Endodermal cell (in vitro differentiated cells): ENCODE results near the gene RPL22L1. TPM values are rescaled to one million over a fixed set of nuclear protein-coding genes. Genes with fewer than 3 reads are reported as not detected.

Source experiments
- DNase-seq: peaks from one replicate; pipeline ENCODE4 v3.0.0-alpha.2; 2017
- H3K27ac ChIP-seq: 2 replicates; pipeline ENCODE4 v1.5.1; 2013; ENCODE audit warnings: mild to moderate bottlenecking, low read depth, low read length, moderate library complexity
- H3K27me3 ChIP-seq: 2 replicates; pipeline ENCODE4 v1.6.1; 2013; ENCODE audit warnings: mild to moderate bottlenecking, low read length, moderate library complexity; ENCODE audit not compliant: insufficient read depth, control insufficient read depth, poor library complexity, severe bottlenecking
- H3K36me3 ChIP-seq: 2 replicates; pipeline ENCODE4 v1.7.0; 2013; ENCODE audit warnings: mild to moderate bottlenecking, low read length, moderate library complexity; ENCODE audit not compliant: control insufficient read depth, insufficient read depth
- H3K4me1 ChIP-seq: one replicate; pipeline ENCODE4 v1.7.0; 2013; ENCODE audit warnings: low read length; ENCODE audit not compliant: control insufficient read depth, insufficient read depth
- H3K4me3 ChIP-seq: 2 replicates; pipeline ENCODE4 v1.5.1; 2013; ENCODE audit warnings: mild to moderate bottlenecking, low read length, moderate library complexity
- H3K9ac ChIP-seq: 2 replicates; pipeline ENCODE4 v1.6.1; 2013; ENCODE audit warnings: mild to moderate bottlenecking, low read length, moderate library complexity; ENCODE audit not compliant: poor library complexity, severe bottlenecking; ENCODE audit errors: extremely low read depth
- H3K9me3 ChIP-seq: 2 replicates; pipeline ENCODE4 v1.6.1; 2013; ENCODE audit warnings: mild to moderate bottlenecking, low read length, moderate library complexity; ENCODE audit not compliant: control insufficient read depth
- H3K27ac Mint-ChIP-seq: 2 replicates; pipeline ENCODE4 v1.8.0; 2020; ENCODE audit warnings: mixed read lengths
- H3K27me3 Mint-ChIP-seq: 2 replicates; pipeline ENCODE4 v1.8.0; 2021; ENCODE audit warnings: mild to moderate bottlenecking, mixed read lengths; ENCODE audit not compliant: insufficient read depth
- H3K36me3 Mint-ChIP-seq: 2 replicates; pipeline ENCODE4 v1.8.0; 2020; ENCODE audit warnings: low read depth, mixed read lengths
- H3K4me1 Mint-ChIP-seq: 2 replicates; pipeline ENCODE4 v1.8.0; 2020; ENCODE audit warnings: mixed read lengths
- H3K4me3 Mint-ChIP-seq: 2 replicates; pipeline ENCODE4 v1.8.0; 2020; ENCODE audit warnings: mild to moderate bottlenecking, moderate library complexity, mixed read lengths
- H3K9me3 Mint-ChIP-seq: 2 replicates; pipeline ENCODE4 v1.8.0; 2020; ENCODE audit warnings: mild to moderate bottlenecking, mixed read lengths
- CTCF ChIP-seq: fragments of 200-600 bp; sonication (generic); conservative IDR thresholded peaks from 2 replicates; pipeline ENCODE4 v1.5.0; 2021; ENCODE audit warnings: antibody characterized with exemption, mild to moderate bottlenecking
- WGBS, 2 experiments: methylation state at CpG; one replicate each; pipeline versions ENCODE4 v1.1.5 to v1.1.7; 2013; ENCODE audit warnings: missing lambda C conversion rate in 2 of 2, mixed read lengths in 1 of 2; ENCODE audit not compliant: insufficient coverage in 1 of 2, insufficient read length in 1 of 2; 5-methylcytosine and 5-hydroxymethylcytosine counted together
- total RNA-seq, 2 donors: library from RNA; stranded (reverse); fragmentation: NEBNext Ultra II Directional in 1 of 2; extraction: Animal tissue kit (Norgen Biotek cat#: 25700) in 1 of 2; gene quantifications; 2 replicates in 1 of 2; 3 replicates in 1 of 2; pipeline ENCODE4 v1.2.1, GENCODE V29; 2021

The RPL22L1 gene
- total RNA-seq, 2 donors from 2014 or later, result 98.0 to 119 TPM

GRCh38 chr3:170864525-170865208 is 5.3 kb downstream of the RPL22L1 start:
- Mint-ChIP-seq H3K36me3 (peaks cover 26% of the 10 kb centered on the region), H3K27me3 (no peaks in the 10 kb centered on the region), H3K27ac (peak overlapping the region; percentile 26), H3K4me1 (peaks cover 9% of the 10 kb centered on the region), H3K9me3 (no peaks in the 10 kb centered on the region), H3K4me3 (no peak overlapping the region)
- Histone ChIP-seq H3K9ac (no peak overlapping the region), H3K27ac (no peak overlapping the region), H3K4me3 (no peak overlapping the region), H3K27me3 (no peaks in the 10 kb centered on the region), H3K9me3 (no peaks in the 10 kb centered on the region), H3K4me1 (no peaks in the 10 kb centered on the region), H3K36me3 (peaks cover 30% of the 10 kb centered on the region)
- WGBS, 2 experiments, result 92 to 100% methylated on average over 5 to 6 of the region's 6 CpGs
- TF ChIP-seq CTCF, result no peak
- peak; percentile 59 for DNase-seq

- TF ChIP-seq CTCF, result no peak
- Mint-ChIP-seq H3K36me3 (peaks cover 21% of the 10 kb centered on the region), H3K27ac (no peak overlapping the region)
Observed at GRCh38 chr3:170863816-170864215, 6.2 kb downstream of the RPL22L1 start.

GRCh38 chr3:170862618-170863374 is 7.2 kb downstream of the RPL22L1 start:
- H3K36me3 ChIP-seq, result peaks cover 22% of the 10 kb centered on the region
- peaks cover 9% of the 10 kb centered on the region for H3K4me1 Mint-ChIP-seq
- no peaks in the 10 kb centered on the region for H3K27me3 ChIP-seq
- no peaks in the 10 kb centered on the region for H3K4me1 ChIP-seq
- no peak overlapping the region for H3K27ac Mint-ChIP-seq
- H3K9me3 Mint-ChIP-seq, result peaks cover 2% of the 10 kb centered on the region
- no peak overlapping the region for H3K9ac ChIP-seq
- no peak for TF ChIP-seq CTCF
- WGBS, 2 experiments, result 92 to 96% methylated on average over 9 to 10 of the region's 10 CpGs
- H3K4me3 ChIP-seq, result no peak overlapping the region
- H3K27ac ChIP-seq, result no peak overlapping the region
- no peaks in the 10 kb centered on the region for H3K9me3 ChIP-seq
- no peak overlapping the region for H3K4me3 Mint-ChIP-seq
- DNase-seq, result peak; percentile 64
- no peaks in the 10 kb centered on the region for H3K27me3 Mint-ChIP-seq
- peaks cover 23% of the 10 kb centered on the region for H3K36me3 Mint-ChIP-seq

More at GRCh38 chr3:170863816-170864215, 6.2 kb downstream of the RPL22L1 start:
- Mint-ChIP-seq H3K4me3 (no peak overlapping the region), H3K9me3 (no peaks in the 10 kb centered on the region), H3K27me3 (no peaks in the 10 kb centered on the region), H3K4me1 (peaks cover 9% of the 10 kb centered on the region)
- DNase-seq, result no peak
- no peaks in the 10 kb centered on the region for H3K27me3 ChIP-seq
- 90 to 91% methylated on average over 3 to 4 of the region's 4 CpGs for WGBS, 2 experiments
- H3K9ac ChIP-seq, result no peak overlapping the region
- H3K4me3 ChIP-seq, result no peak overlapping the region
- H3K27ac ChIP-seq, result no peak overlapping the region
- no peaks in the 10 kb centered on the region for H3K4me1 ChIP-seq
- no peaks in the 10 kb centered on the region for H3K9me3 ChIP-seq
- H3K36me3 ChIP-seq, result peaks cover 30% of the 10 kb centered on the region
